Stimulated activated CD8-positive, alpha-beta memory T cell treated with anti-CD3 and anti-CD28 coated beads, Interleukin-15, amount 100 ng/mL, for 24 hours (primary cell): ENCODE results near the gene SDHA.
"Not testable (repeated sequence)": the region's sequence is repeated elsewhere in the genome, so short reads cannot be mapped to it uniquely, and the experiment has no call there.

Source experiments
- DNase-seq: peaks from one replicate; pipeline ENCODE4 v3.0.0-alpha.2; 2020; ENCODE audit warnings: low read depth

SDHA gene

GRCh38 chr5:257148-257547, 39.0 kb downstream of the SDHA start:
- DNase-seq, result no peak

- DNase-seq, result not testable (repeated sequence)
These were observed 45.3 kb downstream of the SDHA start for GRCh38 chr5:263275-263974.

GRCh38 chr5:264338-264737, 46.2 kb downstream of the SDHA start:
- DNase-seq, result no peak

GRCh38 chr5:266311-267026, 48.3 kb downstream of the SDHA start:
- not testable (repeated sequence) for DNase-seq

GRCh38 chr5:267716-268115, 49.6 kb downstream of the SDHA start:
- DNase-seq, result no peak

GRCh38 chr5:270340-270739, 52.2 kb downstream of the SDHA start:
- no peak for DNase-seq

- DNase-seq, result not testable (repeated sequence)
These were observed 53.7 kb downstream of the SDHA start for GRCh38 chr5:271828-272167.

- not testable (repeated sequence) for DNase-seq
These were observed 55.0 kb downstream of the SDHA start for GRCh38 chr5:273091-273490.

- DNase-seq, result not testable (repeated sequence)
These were observed 55.4 kb downstream of the SDHA start for GRCh38 chr5:273491-273890.

GRCh38 chr5:274346-274745, 56.2 kb downstream of the SDHA start:
- DNase-seq, result not testable (repeated sequence)

- no peak for DNase-seq
These were observed 60.5 kb downstream of the SDHA start for GRCh38 chr5:278646-279045.

- not testable (repeated sequence) for DNase-seq
These were observed 61.0 kb downstream of the SDHA start for GRCh38 chr5:279051-279665.

GRCh38 chr5:285991-286557, 68.0 kb downstream of the SDHA start:
- DNase-seq, result no peak

GRCh38 chr5:290200-290599, 72.1 kb downstream of the SDHA start:
- DNase-seq, result not testable (repeated sequence)

GRCh38 chr5:291345-291744, 73.2 kb downstream of the SDHA start:
- DNase-seq, result not testable (repeated sequence)

- not testable (repeated sequence) for DNase-seq
These were observed 76.7 kb downstream of the SDHA start for GRCh38 chr5:294788-295187.

- not testable (repeated sequence) for DNase-seq
These were observed 78.1 kb downstream of the SDHA start for GRCh38 chr5:296207-296606.

GRCh38 chr5:296954-297353, 78.8 kb downstream of the SDHA start:
- not testable (repeated sequence) for DNase-seq

- DNase-seq, result not testable (repeated sequence)
These were observed 79.3 kb downstream of the SDHA start for GRCh38 chr5:297448-297847.

- not testable (repeated sequence) for DNase-seq
These were observed 80.0 kb downstream of the SDHA start for GRCh38 chr5:297991-298736.

GRCh38 chr5:298737-299125, 80.6 kb downstream of the SDHA start:
- no peak for DNase-seq

GRCh38 chr5:299921-300320, 81.8 kb downstream of the SDHA start:
- not testable (repeated sequence) for DNase-seq
